ENCODE data around the gene FRMPD1. TPM values are rescaled to one million over a fixed set of nuclear protein-coding genes. Genes with fewer than 3 reads are reported as not detected.
A peak's percentile ranks its signal among the peaks of the same experiment; 100 is the strongest.

Gene FRMPD1
- total RNA-seq, 4 donors from 2014 or later: 12.9 to 23.9 (median 16.2) TPM

DNA sequence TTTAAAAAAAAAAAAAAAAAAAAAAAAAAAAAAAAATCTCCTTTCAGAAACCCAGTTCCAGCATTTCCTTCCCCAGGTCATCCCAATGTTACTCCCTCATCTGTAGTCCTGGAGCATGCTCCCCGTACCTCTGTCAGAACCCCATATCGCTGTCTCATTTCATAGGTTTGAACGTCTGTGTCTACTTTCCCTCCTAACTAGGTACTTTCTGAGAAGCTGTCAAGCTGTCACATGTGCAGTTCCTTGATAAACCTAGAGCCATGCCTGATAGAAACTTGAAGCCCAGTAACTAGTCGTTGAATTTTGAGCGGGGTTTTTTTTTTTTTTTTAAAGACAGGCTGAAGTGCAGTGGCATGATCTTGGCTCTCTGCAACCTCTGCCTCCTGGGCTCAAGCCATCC lies 118.6 kb downstream of the FRMPD1 start:
- TF ChIP-seq, protein P1, sequence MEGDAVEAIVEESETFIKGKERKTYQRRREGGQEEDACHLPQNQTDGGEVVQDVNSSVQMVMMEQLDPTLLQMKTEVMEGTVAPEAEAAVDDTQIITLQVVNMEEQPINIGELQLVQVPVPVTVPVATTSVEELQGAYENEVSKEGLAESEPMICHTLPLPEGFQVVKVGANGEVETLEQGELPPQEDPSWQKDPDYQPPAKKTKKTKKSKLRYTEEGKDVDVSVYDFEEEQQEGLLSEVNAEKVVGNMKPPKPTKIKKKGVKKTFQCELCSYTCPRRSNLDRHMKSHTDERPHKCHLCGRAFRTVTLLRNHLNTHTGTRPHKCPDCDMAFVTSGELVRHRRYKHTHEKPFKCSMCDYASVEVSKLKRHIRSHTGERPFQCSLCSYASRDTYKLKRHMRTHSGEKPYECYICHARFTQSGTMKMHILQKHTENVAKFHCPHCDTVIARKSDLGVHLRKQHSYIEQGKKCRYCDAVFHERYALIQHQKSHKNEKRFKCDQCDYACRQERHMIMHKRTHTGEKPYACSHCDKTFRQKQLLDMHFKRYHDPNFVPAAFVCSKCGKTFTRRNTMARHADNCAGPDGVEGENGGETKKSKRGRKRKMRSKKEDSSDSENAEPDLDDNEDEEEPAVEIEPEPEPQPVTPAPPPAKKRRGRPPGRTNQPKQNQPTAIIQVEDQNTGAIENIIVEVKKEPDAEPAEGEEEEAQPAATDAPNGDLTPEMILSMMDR (IDR thresholded peaks at IDR 0.05): no peak
- TF ChIP-seq POLR2A (IDR thresholded peaks at IDR 0.05): no peak
- DNase-seq (ENCODE audit: low spot score in 2 of 2): no peak
- WGBS, 2 donors: 70 to 90% methylated on average over 5 of the region's 5 CpGs
- intact Hi-C loops (cut with DNase I; ENCODE audit: low total_unique reads): loop anchor here (10.0 kb wide), 1 partner anchor 275 kb away; no protein-coding TSS in a partner anchor
- no peak overlapping the region for H3K4me3 ChIP-seq (ENCODE audit: low read depth, poor library complexity, severe bottlenecking)

GRCh38 chr9:37769995-37770394 lies 119.2 kb downstream of the FRMPD1 start:
- DNase-seq (ENCODE audit: low spot score in 2 of 2): no peak
- TF ChIP-seq, protein P1 (IDR thresholded peaks at IDR 0.05): no peak
- no peak for TF ChIP-seq POLR2A (IDR thresholded peaks at IDR 0.05)
- 96 to 100% methylated on average over 3 of the region's 3 CpGs for WGBS, 2 donors
- no peak overlapping the region for H3K4me3 ChIP-seq (ENCODE audit: low read depth, poor library complexity, severe bottlenecking)
- intact Hi-C loops (cut with DNase I; ENCODE audit: low total_unique reads): loop anchor here (10.0 kb wide), 1 partner anchor 275 kb away; no protein-coding TSS in a partner anchor

DNA sequence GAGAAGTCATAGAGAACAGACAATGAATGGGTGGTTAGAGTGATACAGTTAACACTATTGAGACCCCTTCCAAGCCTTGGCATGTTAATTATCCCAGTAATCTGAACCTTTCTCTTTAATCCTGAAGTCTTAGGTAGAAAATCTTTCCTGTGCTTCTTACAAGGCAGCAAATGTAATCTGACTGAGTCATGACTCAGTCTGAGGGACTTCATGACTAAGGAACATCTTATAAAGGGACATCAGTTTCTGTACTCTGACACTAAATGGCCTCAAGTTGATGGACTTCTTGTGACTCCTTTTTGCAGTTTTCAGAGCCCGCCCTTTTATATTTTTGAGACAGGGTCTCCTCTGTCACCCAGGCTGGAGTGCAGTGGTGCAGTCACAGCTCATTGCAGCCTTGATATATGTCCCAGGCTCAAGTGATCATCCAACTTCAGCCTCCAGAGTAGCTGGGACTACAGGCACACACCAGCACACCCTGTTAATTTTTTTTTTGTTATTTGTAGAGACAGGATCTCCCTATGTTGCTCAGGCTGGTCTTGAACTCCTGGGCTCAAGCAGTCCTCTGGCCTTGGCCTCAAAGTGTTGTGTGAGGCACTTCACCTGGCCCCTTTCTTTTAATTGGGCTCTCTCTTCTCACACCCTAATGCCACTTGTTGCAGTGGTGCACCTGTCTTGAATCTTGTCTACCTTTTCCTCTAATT lies 124.6 kb downstream of the FRMPD1 start:
- WGBS, 2 donors: 90 to 95% methylated on average over 1 of the region's 1 CpG
- no peak overlapping the region for H3K4me3 ChIP-seq (ENCODE audit: low read depth, poor library complexity, severe bottlenecking)
- TF ChIP-seq, protein P1 (IDR thresholded peaks at IDR 0.05): no peak
- no peak for DNase-seq (ENCODE audit: low spot score in 2 of 2)
- intact Hi-C loops (cut with DNase I; ENCODE audit: low total_unique reads): no loop called here

DNA sequence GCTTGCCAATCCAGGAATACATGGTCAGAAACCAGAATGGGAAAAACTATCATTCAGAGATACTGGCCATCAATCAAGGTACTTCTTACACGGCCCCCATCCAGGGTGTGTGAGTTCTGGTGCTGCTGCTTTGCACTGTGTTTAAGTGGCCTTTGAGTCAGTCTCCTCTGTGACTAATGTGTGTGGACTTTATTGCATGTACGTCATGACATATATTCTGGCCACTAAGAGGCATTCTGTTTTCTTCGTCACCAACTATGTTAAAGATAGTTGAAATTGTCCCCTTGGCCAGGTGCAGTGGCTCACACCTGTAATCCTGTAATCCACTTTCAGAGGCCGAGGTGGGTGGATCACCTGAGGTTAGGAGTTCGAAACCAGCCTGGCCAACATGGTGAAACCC lies 125.6 kb downstream of the FRMPD1 start:
- intact Hi-C loops (cut with DNase I; ENCODE audit: low total_unique reads): no loop called here
- no peak overlapping the region for H3K4me3 ChIP-seq (ENCODE audit: low read depth, poor library complexity, severe bottlenecking)
- 89 to 91% methylated on average over 5 of the region's 5 CpGs for WGBS, 2 donors
- no peak for DNase-seq (ENCODE audit: low spot score in 2 of 2)
- TF ChIP-seq, protein P1 (IDR thresholded peaks at IDR 0.05): no peak
- no peak for TF ChIP-seq POLR2A (IDR thresholded peaks at IDR 0.05)

GRCh38 chr9:37778534-37778933 lies 127.8 kb downstream of the FRMPD1 start:
- intact Hi-C loops (cut with DNase I; ENCODE audit: low total_unique reads): no loop called here
- DNase-seq (ENCODE audit: low spot score in 2 of 2): no peak
- TF ChIP-seq, protein P1 (IDR thresholded peaks at IDR 0.05): no peak
- TF ChIP-seq POLR2A (IDR thresholded peaks at IDR 0.05): no peak
- H3K4me3 ChIP-seq (ENCODE audit: low read depth, poor library complexity, severe bottlenecking): no peak overlapping the region
- 31 to 49% methylated on average over 2 of the region's 2 CpGs for WGBS, 2 donors

GRCh38 chr9:37784291-37784615 lies 133.5 kb downstream of the FRMPD1 start:
- peak overlapping the region; percentile 87 for H3K4me3 ChIP-seq (ENCODE audit: low read depth, poor library complexity, severe bottlenecking)
- intact Hi-C loops (cut with DNase I; ENCODE audit: low total_unique reads): loop anchor here (10.0 kb wide), 1 partner anchor 199 kb away; no protein-coding TSS in a partner anchor
- no peak for DNase-seq (ENCODE audit: low spot score in 2 of 2)
- 1% methylated on average over 6 of the region's 6 CpGs for WGBS, 2 donors
- TF ChIP-seq POLR2A (IDR thresholded peaks at IDR 0.05): no peak
- TF ChIP-seq, protein P1 (IDR thresholded peaks at IDR 0.05): no peak
